Measurements from ENCODE around the gene SETDB2.

The SETDB2 gene

DNA sequence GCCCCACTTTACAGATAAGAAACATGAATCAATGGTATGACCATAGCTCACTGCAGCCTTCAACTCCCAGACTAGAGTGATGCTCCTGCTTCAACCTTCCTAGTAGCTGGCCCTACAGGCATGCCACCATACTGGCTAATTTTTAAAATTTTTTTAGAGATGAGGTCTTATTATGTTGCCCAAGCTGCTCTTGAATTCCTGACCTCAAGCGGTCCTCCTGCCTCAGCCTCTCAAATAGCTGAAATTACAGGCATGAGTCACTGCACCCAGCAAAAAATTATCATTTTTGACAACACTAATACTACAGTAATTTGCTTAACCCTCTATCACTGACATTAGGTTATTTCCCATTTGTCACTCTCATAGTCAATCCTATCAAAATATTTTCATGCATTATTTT is 15.0 kb upstream of the SETDB2 start:
- DNase-seq, result no peak

DNA sequence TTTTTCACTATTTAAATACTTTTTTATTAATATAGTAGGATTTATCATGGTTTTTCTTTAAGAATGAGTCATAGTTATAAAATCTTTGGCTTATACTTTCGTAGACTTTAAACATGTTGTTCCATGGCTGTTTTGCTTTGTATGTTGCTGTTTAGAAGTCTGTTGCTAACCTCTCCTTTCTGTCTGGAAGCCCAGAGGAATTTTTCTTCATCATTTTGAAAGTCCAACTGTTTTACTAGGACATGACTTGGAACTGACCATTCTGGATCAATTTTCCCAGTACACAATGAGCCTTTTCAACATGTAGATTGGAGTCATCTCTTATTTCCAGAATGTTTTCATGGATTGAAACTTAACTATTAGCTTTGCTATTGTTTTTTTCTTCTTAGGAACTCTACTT is 8.1 kb upstream of the SETDB2 start:
- no peak for DNase-seq

DNA sequence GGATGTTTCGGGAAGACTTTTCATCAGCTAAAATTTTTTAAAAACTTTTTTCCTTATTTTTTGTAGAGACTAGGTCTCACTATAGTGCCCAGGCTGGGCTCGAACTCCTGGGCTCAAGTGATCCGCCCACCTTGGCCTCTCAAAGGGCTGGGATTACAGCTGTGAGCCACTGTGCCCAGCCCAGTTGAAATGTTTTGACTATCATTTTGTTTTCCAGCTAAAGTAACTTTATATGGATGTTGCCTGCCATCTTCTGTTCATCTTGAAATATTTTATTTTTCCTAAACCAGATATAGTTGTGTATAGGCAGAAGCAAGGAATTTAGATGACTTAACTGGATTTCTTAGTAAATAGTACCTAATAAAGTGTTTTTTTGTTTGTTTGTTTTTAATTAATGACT is 7.2 kb upstream of the SETDB2 start:
- DNase-seq, result no peak

GRCh38 chr13:49437705-49438104 is 6.4 kb upstream of the SETDB2 start:
- no peak for DNase-seq

- DNase-seq, result no peak
These were observed 4.5 kb upstream of the SETDB2 start for GRCh38 chr13:49439609-49440008.

- no peak for DNase-seq
These were observed 2.8 kb upstream of the SETDB2 start for GRCh38 chr13:49441312-49441711.

DNA sequence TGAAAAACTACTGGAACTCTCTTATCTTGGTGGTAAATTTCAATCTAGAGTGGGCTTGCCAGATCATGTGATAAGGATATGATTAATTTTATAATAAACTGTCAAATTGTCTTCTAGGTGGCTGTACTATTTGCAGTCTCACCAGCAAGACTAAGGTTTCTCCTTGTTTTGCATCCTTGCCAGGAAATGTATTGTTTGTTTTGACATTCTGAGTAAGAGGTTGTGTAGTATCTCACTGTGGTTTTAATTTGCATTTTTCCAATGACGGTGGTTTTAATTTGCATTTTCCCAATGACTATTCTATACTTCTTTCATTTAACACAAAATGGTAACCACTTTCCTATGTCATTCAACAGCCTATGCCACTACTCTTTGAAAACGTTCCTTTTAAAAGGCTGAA is 2.2 kb upstream of the SETDB2 start:
- no peak for DNase-seq

- DNase-seq, result no peak
These were observed 744 bp upstream of the SETDB2 start for GRCh38 chr13:49443357-49443703.

- peak; percentile 23 for DNase-seq
These were observed 686 bp downstream of the SETDB2 start for GRCh38 chr13:49444524-49445395.

- DNase-seq, result no peak
These were observed 2.4 kb downstream of the SETDB2 start for GRCh38 chr13:49446473-49446872.

DNA sequence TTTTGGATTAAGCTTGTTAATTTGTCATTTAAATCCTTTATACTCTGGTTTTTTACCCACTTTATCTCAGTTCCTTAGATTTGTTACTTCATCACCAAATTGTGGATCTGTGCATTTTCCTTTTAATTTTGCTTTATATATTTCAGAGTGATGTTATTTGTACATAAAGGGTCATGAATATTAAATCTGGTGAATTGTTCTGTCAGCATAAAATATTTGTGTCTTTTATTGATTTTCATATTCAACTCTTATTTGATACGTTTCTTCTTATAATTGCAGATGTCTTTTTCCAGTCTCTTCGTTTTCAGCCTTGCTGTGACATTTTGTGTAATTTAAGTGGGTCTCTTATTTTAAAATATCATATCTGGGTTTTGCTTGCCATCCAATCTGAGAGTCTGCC is 4.7 kb downstream of the SETDB2 start:
- no peak for DNase-seq

DNA sequence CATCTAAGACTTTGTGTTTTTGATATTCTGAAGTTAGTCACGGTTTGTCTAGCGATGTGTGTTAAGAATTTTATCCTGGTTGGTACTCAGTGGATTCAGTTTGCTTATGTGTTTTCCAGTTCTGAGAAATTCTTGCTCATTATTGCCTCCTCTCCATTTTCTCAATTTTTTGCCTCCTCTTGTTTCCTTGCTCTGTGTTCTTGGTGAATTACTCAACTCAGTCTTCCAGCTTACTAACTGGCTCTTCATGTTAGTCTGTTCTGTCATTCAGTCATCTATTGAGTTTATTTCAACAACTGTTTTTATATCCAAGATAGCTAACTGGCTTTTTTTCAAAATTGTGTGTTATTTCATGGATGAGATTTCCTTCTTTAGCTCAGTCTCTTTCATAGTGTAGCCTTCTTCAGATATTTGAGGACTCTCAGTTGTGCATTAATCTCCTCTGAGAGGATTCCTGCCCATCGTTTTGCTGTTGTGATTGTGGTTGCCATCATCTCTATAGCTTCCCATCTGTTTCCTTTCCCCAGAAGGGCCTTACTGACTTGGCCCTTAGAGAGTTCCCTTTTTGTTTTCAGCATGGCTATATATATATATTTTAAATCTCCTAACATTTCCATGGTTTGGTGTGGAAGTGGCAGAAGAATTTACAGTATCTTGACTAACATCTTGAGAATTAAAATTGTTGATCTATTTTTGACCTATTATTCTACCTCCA is 6.2 kb downstream of the SETDB2 start:
- DNase-seq, result no peak

DNA sequence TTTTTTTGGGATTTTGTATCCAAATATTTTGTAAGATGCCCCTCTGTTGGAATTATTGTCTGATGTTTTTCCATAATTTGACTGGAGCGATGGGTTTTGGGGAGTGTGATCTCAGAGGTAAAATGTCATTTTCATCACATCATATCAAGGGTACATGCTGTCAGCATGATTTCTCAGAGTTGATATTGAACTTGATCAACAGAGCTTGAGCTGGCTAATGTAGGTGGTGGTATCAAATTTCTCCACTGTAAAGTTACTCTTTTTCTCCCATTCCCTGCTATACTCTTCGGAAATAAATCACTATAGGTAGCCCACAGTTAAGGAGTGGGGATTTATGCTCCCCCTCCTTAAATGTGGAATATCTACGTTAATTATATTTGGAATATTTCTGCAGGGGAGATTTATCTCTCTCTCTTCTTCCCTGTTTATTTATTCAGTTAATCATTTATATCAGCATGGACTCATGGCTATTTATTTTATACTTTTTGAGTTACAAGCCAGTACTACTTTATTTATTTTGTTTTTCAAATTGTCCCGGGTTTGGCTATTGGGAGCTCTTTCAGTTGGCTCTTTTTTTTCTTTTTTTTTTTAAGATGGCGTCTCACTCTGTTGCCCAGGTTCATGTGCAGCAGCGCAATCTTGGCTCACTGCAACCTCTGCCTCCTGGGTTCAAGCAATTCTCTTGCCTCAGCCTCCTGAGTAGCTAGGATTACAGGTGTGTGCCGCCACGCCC is 8.8 kb downstream of the SETDB2 start:
- DNase-seq, result no peak

- no peak for DNase-seq
These were observed 9.4 kb downstream of the SETDB2 start for GRCh38 chr13:49453465-49453864.

DNA sequence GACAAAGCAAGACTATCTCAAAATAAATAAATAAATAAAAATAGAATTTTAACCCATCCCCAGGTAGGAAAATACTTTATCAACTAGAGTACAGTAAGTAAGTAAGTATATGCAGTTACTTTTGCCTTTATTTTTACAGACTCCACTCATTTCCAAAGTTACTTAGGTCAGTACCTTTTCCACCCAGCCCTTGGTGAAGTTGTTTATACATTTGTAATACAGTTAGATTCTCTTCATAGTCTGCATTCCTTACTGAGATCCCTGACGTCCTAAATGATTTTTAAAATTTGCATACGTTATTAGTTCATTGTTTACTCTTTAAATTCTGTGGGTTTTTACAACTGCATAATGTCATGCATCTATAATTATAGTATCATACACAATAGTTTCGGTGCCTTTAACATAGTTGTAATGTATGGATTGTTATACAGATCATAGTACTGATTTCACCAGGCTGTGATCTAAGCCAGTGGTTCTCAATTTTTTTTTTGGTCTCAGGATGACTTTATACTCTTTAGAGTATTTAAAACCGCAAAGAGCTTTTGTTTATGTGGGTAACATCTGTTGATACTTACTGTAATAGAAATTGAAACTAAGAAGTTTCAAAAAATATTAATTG is 10.4 kb downstream of the SETDB2 start:
- DNase-seq, result no peak

DNA sequence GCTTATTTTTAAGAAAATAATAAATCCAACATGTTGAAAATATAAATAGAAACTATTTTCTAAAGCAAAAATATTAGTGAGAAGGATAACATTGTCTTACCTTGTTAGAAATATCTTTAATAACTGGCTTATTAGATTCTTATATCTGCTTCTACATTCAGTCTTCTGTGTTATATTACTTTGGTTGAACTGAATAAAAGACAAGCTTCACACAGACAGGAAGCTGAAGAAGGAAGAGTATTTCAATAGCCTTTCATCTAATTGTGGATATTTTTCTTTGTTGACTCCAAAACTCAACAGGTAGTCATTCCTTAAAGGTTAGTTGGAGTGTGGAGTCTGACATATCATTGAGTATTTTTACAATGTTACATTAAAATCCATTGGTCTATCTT is 10.9 kb downstream of the SETDB2 start:
- DNase-seq, result no peak

- no peak for DNase-seq
These were observed 12.1 kb downstream of the SETDB2 start for GRCh38 chr13:49456156-49456555.

- no peak for DNase-seq
These were observed 13.1 kb downstream of the SETDB2 start for GRCh38 chr13:49457221-49457620.

- DNase-seq, result no peak
These were observed 15.5 kb downstream of the SETDB2 start for GRCh38 chr13:49459580-49459979.

GRCh38 chr13:49464085-49464484 is 20.0 kb downstream of the SETDB2 start:
- DNase-seq, result no peak

GRCh38 chr13:49464621-49465325 is 20.7 kb downstream of the SETDB2 start:
- DNase-seq, result no peak

DNA sequence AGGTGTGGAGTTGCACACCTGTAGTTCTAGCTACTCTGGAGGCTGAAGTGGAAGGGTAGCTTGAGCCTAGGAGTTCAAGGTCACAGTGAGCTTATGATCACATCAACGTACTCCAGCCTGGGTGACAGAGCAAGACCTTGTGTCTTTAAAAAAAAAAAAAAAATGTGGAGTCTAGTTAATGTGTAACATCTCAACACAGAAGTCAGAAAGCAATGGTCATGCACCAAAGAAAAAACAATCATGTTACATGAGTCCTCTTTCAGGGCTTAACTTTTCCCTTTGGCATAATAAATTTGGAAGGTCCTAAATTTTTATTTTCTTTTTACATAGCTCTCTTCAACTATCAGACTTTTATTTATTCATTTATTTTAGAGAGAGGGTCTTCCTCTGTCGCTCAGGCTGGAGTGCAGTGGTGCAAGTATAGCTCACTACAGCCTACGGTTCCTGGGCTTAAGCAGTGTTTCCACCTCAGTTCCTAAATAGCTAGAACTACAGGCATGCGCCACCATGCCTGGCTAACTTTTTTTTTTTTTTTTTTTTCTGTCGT is 22.3 kb downstream of the SETDB2 start:
- DNase-seq, result no peak
